Measurements from ENCODE around the gene C11orf97. TPM values are rescaled to one million over a fixed set of nuclear protein-coding genes. Genes with fewer than 3 reads are reported as not detected.
A peak's percentile ranks its signal among the peaks of the same experiment; 100 is the strongest.

The C11orf97 gene
- total and polyA plus RNA-seq, 2 of the 13 experiments (the other 11 are each of a cell fraction or from before 2014, with no cell fraction given), result 0.35 TPM; not detected in 1

GRCh38 chr11:94493281-94494125 lies 18.8 kb upstream of the C11orf97 start, which contains the start of the genes ANKRD49 and MRE11 (continued):
- TF ChIP-seq ZNF33A (CRISPR knock-in tag; IDR thresholded peaks at IDR 0.05; ENCODE audit: borderline replicate concordance) (no peak), HDAC2 (CRISPR knock-in tag; IDR thresholded peaks at IDR 0.05) (peak; percentile 59; the same call in 1 of the 2 replicates), TEAD2 (CRISPR knock-in tag; IDR thresholded peaks at IDR 0.05) (no peak), ZSCAN22 (CRISPR knock-in tag; IDR thresholded peaks at IDR 0.05) (no peak), PHB2 (IDR thresholded peaks at IDR 0.05; ENCODE audit: partially characterized antibody) (no peak), FOXK1 (CRISPR knock-in tag; IDR thresholded peaks at IDR 0.05; ENCODE audit: borderline replicate concordance, low read depth) (peak; percentile 65), ZNF275 (CRISPR knock-in tag; IDR thresholded peaks at IDR 0.05; ENCODE audit: borderline replicate concordance) (no peak), PRDM15 (CRISPR knock-in tag; IDR thresholded peaks at IDR 0.05) (no peak), HMG20A (CRISPR knock-in tag; IDR thresholded peaks at IDR 0.05; ENCODE audit: borderline replicate concordance) (no peak), ZNF788 (CRISPR knock-in tag; IDR thresholded peaks at IDR 0.05; ENCODE audit: borderline replicate concordance) (no peak; the same call in 1 of the 2 replicates), FOXK2 (IDR thresholded peaks at IDR 0.05) (0 out of 2 replicates have a peak, but pooled peaks have one; percentile 32), ZNF644 (CRISPR knock-in tag; IDR thresholded peaks at IDR 0.05; ENCODE audit: low read depth) (no peak)

All from HepG2 (cell line).